ENCODE results near the gene DQX1. TPM values are rescaled to one million over a fixed set of nuclear protein-coding genes. Genes with fewer than 3 reads are reported as not detected.

Gene DQX1
- total RNA-seq, 2 donors from 2014 or later, result 2.0 TPM; not detected in 1

DNA sequence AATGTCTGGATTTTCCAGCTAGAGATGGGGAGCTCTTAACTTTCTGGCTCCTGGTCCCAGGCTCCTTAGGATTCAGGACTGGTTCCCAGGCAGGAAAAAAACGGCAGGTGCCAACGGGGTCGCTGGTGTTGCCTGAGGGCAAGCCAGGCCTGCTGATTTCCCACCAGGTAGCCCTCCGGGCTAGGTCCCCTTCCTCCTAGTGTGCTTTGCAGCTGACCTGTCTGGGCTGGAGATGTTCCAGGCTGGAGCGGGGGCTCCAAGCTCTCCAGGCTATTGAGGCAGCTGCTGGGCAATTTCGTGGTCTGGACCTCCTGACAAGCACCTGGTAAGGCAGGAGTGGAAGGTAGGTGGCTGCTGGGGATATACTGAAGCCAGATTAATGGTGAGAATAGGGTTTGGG is 51.5 kb downstream of the DQX1 start:
- intact Hi-C loops (cut with DNase I), result no loop called here
- Histone ChIP-seq H3K27ac (no peak overlapping the region), H3K4me1 (peaks cover 22% of the 10 kb centered on the region), H3K4me3 (no peak overlapping the region), H3K36me3 (replicated peaks in 1 of 2; ENCODE audit: insufficient read depth in 1 of 2, low read depth in 2 of 2) (peaks cover 0 to 3% of the 10 kb centered on the region in 2 donors), H3K27me3 (no peaks in the 10 kb centered on the region), H3K9me3 (no peaks in the 10 kb centered on the region)
- ATAC-seq (no peak), DNase-seq (no peak)
- 87 to 88% methylated on average over 5 to 6 of the region's 6 CpGs for WGBS, 2 donors
- no peak for TF ChIP-seq CTCF (IDR thresholded peaks at IDR 0.05)
- TF ChIP-seq POLR2A (IDR thresholded peaks at IDR 0.05), result no peak

DNA sequence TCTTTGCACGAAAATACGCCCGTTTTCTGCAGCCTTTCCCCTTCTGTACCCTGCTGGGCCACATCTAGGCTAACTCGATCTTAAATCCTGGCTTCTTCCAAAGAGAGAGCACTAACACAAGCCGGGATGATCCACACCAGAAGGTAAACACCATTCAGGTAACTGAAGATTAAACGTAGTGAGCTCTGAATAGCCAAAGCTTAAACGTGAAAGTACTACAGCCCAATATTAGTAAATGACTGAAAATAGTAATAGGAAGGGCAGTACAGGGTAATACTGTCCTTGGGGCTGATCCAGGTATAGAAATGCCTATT is 53.1 kb downstream of the DQX1 start:
- WGBS, 2 donors, result 4 to 11% methylated on average over 7 of the region's 7 CpGs
- Histone ChIP-seq H3K27me3 (no peaks in the 10 kb centered on the region), H3K9me3 (no peaks in the 10 kb centered on the region), H3K36me3 (replicated peaks in 1 of 2; ENCODE audit: insufficient read depth in 1 of 2, low read depth in 2 of 2) (peaks cover 0 to 3% of the 10 kb centered on the region in 2 donors), H3K4me3 (peak overlapping the region; percentile 28 to 54), H3K4me1 (peaks cover 22% of the 10 kb centered on the region), H3K27ac (peak overlapping the region; percentile 73 to 92 (median 90))
- ATAC-seq, result peak; percentile 6
- no peak for DNase-seq
- TF ChIP-seq POLR2A (IDR thresholded peaks at IDR 0.05), result no peak
- TF ChIP-seq CTCF (IDR thresholded peaks at IDR 0.05), result no peak
- intact Hi-C loops (cut with DNase I), result no loop called here

- peaks cover 0 to 3% of the 10 kb centered on the region in 2 donors for H3K36me3 ChIP-seq (replicated peaks in 1 of 2; ENCODE audit: insufficient read depth in 1 of 2, low read depth in 2 of 2)
- H3K4me1 ChIP-seq, result peaks cover 22% of the 10 kb centered on the region
- H3K27me3 ChIP-seq, result no peaks in the 10 kb centered on the region
- H3K4me3 ChIP-seq, result peak within 1 kb of the TSS; percentile 28 to 54
- no peaks in the 10 kb centered on the region for H3K9me3 ChIP-seq
- peak within 1 kb of the TSS; percentile 73 to 92 (median 90) for H3K27ac ChIP-seq
- intact Hi-C loops (cut with DNase I), result no loop called here
- peak; percentile 94 to 96 (median 95) for DNase-seq
- 0 to 1% methylated on average over 47 to 66 of the region's 66 CpGs for WGBS, 2 donors
- TF ChIP-seq POLR2A (IDR thresholded peaks at IDR 0.05) (peak; percentile 59 to 91 (median 88)), CTCF (IDR thresholded peaks at IDR 0.05) (no peak)
- peak; percentile 96 for ATAC-seq
These were observed 53.7 kb downstream of the DQX1 start, which contains the start of gene MRPL53 for GRCh38 chr2:74472086-74472944. Gene MRPL53 (minus strand): TSS chr2:74472680. CDS start chr2:74472660, 20 bp downstream.

GRCh38 chr2:74471332-74472065 is 54.5 kb downstream of the DQX1 start:
- ATAC-seq, result no peak
- WGBS, 2 donors, result 53 to 57% methylated on average over 16 of the region's 16 CpGs
- Histone ChIP-seq H3K27ac (peak overlapping the region; percentile 73 to 92 (median 90)), H3K4me1 (peaks cover 23% of the 10 kb centered on the region), H3K9me3 (no peaks in the 10 kb centered on the region), H3K4me3 (peak overlapping the region; percentile 28 to 54), H3K27me3 (no peaks in the 10 kb centered on the region), H3K36me3 (replicated peaks in 1 of 2; ENCODE audit: insufficient read depth in 1 of 2, low read depth in 2 of 2) (peaks cover 0 to 3% of the 10 kb centered on the region in 2 donors)
- intact Hi-C loops (cut with DNase I), result no loop called here
- DNase-seq, result no peak
- TF ChIP-seq CTCF (IDR thresholded peaks at IDR 0.05) (no peak), POLR2A (IDR thresholded peaks at IDR 0.05) (no peak)
